ENCODE measurements around the gene PCK2. TPM values are rescaled to one million over a fixed set of nuclear protein-coding genes. Genes with fewer than 3 reads are reported as not detected.

The PCK2 gene
- total RNA-seq, 2 experiments from 2014 or later: 49.6 to 54.9 TPM

- ATAC-seq: no peak
- DNase-seq: no peak
- Mint-ChIP-seq H3K4me1 (ENCODE audit: low read depth) (peaks cover 46% of the 10 kb centered on the region), H3K4me3 (no peak overlapping the region), H3K27me3 (ENCODE audit: low read depth) (no peaks in the 10 kb centered on the region), H3K9me3 (ENCODE audit: insufficient read depth) (no peaks in the 10 kb centered on the region), H3K27ac (no peak overlapping the region), H3K36me3 (ENCODE audit: low read depth) (no peaks in the 10 kb centered on the region)
- ChIA-PET POLR2A (interaction anchor here (1.2 kb wide), 1 partner anchor 17 kb away, joined by 3 read pairs; no protein-coding TSS in a partner anchor), CTCF (interaction anchor here (1.6 to 5.8 kb wide), 2 partner anchors 14 to 26 kb away, joined by 4 to 117 read pairs; partner anchors contain the start of genes CARMIL3 and PCK2)
Measured at GRCh38 chr14:24078146-24078545, 16.0 kb upstream of the PCK2 start.

DNA sequence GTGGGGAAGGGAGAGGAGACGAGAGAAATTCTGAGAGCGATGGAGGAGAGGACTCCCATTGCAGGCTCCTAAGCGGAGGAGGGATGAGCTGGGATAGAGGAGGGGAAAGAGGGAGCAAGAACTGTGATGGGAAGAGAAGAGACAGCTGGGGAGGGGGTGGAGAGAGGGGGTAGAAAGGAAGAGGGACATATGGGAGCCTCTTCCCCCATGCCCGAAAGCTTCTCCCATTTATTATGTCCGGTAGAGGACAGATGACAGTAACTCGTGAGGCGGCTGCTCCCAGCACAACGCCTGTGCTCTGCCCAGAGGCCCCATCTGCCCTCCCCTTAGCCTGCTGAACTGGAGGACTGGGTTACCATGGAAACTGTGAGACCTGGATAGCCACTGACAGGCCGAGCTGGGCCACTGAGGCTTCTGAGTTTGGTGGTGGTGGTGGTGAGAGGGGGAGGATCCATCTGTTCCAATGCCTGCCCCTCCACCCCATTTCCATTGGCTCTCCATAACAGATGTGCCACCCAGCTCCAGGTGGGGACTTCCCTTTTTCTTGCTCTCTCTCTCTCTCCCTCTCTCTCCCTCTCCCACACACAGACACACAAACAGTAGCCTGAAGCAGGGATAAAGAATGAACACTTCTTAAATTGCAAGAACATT is 14.5 kb upstream of the PCK2 start:
- POLR2A ChIA-PET: interaction anchor here (0.7 to 4.9 kb wide), 8 partner anchors 9 to 109 kb away, joined by 3 to 41 read pairs (median 8); partner anchors contain the start of genes CARMIL3, CPNE6, IPO4 and IRF9
- DNase-seq (no peak), ATAC-seq (no peak)
- H3K9me3 Mint-ChIP-seq (ENCODE audit: insufficient read depth): no peaks in the 10 kb centered on the region
- peak overlapping the region; percentile 78 for H3K27ac Mint-ChIP-seq
- H3K4me1 Mint-ChIP-seq (ENCODE audit: low read depth): peaks cover 46% of the 10 kb centered on the region
- H3K4me3 Mint-ChIP-seq: no peak overlapping the region
- no peaks in the 10 kb centered on the region for H3K36me3 Mint-ChIP-seq (ENCODE audit: low read depth)
- no peaks in the 10 kb centered on the region for H3K27me3 Mint-ChIP-seq (ENCODE audit: low read depth)
- CTCF ChIA-PET: interaction anchor here (0.6 to 5.8 kb wide), 6 partner anchors 13 to 68 kb away, joined by 3 to 117 read pairs (median 24); partner anchors contain the start of genes CARMIL3 and PCK2

GRCh38 chr14:24080142-24080530 is 14.0 kb upstream of the PCK2 start:
- Mint-ChIP-seq H3K27me3 (ENCODE audit: low read depth) (no peaks in the 10 kb centered on the region), H3K27ac (peak overlapping the region; percentile 78), H3K4me3 (peak overlapping the region; percentile 76), H3K36me3 (ENCODE audit: low read depth) (no peaks in the 10 kb centered on the region), H3K9me3 (ENCODE audit: insufficient read depth) (no peaks in the 10 kb centered on the region), H3K4me1 (ENCODE audit: low read depth) (peaks cover 43% of the 10 kb centered on the region)
- no peak for DNase-seq
- ChIA-PET POLR2A (interaction anchor here (0.6 to 4.9 kb wide), 13 partner anchors 8 to 109 kb away, joined by 3 to 41 read pairs (median 5); partner anchors contain the start of genes CARMIL3, CPNE6, DCAF11 and IPO4), CTCF (interaction anchor here (0.6 to 5.8 kb wide), 10 partner anchors 8 to 127 kb away, joined by 3 to 117 read pairs (median 3); partner anchors contain the start of genes DHRS4, IRF9 and PCK2)
- ATAC-seq: no peak

- Mint-ChIP-seq H3K4me3 (peak overlapping the region; percentile 76), H3K27ac (peak overlapping the region; percentile 86), H3K9me3 (ENCODE audit: insufficient read depth) (no peaks in the 10 kb centered on the region), H3K4me1 (ENCODE audit: low read depth) (peaks cover 33% of the 10 kb centered on the region), H3K36me3 (ENCODE audit: low read depth) (no peaks in the 10 kb centered on the region), H3K27me3 (ENCODE audit: low read depth) (no peaks in the 10 kb centered on the region)
- DNase-seq (peak; percentile 89), ATAC-seq (peak; percentile 94)
- CTCF ChIA-PET: interaction anchor here (0.6 to 5.8 kb wide), 11 partner anchors 9 to 128 kb away, joined by 3 to 117 read pairs (median 3); partner anchors contain the start of genes CARMIL3, DHRS4, IRF9 and PCK2
- POLR2A ChIA-PET: interaction anchor here (0.6 to 4.9 kb wide), 19 partner anchors 9 to 530 kb away, joined by 3 to 41 read pairs (median 4); partner anchors contain the start of genes CARMIL3, CHMP4A, CPNE6 and DCAF11
Measured at GRCh38 chr14:24080888-24081738, 13.0 kb upstream of the PCK2 start.

GRCh38 chr14:24081739-24082211 is 12.3 kb upstream of the PCK2 start:
- CTCF ChIA-PET: interaction anchor here (1.0 to 5.8 kb wide), 6 partner anchors 11 to 79 kb away, joined by 3 to 117 read pairs (median 28); partner anchors contain the start of genes CARMIL3, IRF9 and PCK2
- no peaks in the 10 kb centered on the region for H3K36me3 Mint-ChIP-seq (ENCODE audit: low read depth)
- H3K4me1 Mint-ChIP-seq (ENCODE audit: low read depth): peaks cover 26% of the 10 kb centered on the region
- POLR2A ChIA-PET: interaction anchor here (0.5 to 4.9 kb wide), 12 partner anchors 9 to 230 kb away, joined by 3 to 41 read pairs (median 4); partner anchors contain the start of genes CARMIL3, CPNE6, DCAF11 and IRF9
- no peaks in the 10 kb centered on the region for H3K27me3 Mint-ChIP-seq (ENCODE audit: low read depth)
- DNase-seq (no peak), ATAC-seq (no peak)
- H3K4me3 Mint-ChIP-seq: peak overlapping the region; percentile 70
- H3K9me3 Mint-ChIP-seq (ENCODE audit: insufficient read depth): no peaks in the 10 kb centered on the region
- peak overlapping the region; percentile 81 for H3K27ac Mint-ChIP-seq

- CTCF ChIA-PET: interaction anchor here (1.1 to 5.8 kb wide), 6 partner anchors 10 to 62 kb away, joined by 3 to 117 read pairs (median 24); partner anchors contain the start of gene PCK2
- H3K36me3 Mint-ChIP-seq (ENCODE audit: low read depth): no peaks in the 10 kb centered on the region
- ATAC-seq (no peak), DNase-seq (no peak)
- peaks cover 23% of the 10 kb centered on the region for H3K4me1 Mint-ChIP-seq (ENCODE audit: low read depth)
- H3K9me3 Mint-ChIP-seq (ENCODE audit: insufficient read depth): no peaks in the 10 kb centered on the region
- POLR2A ChIA-PET: interaction anchor here (0.9 to 4.9 kb wide), 5 partner anchors 8 to 32 kb away, joined by 3 to 41 read pairs (median 4); partner anchors contain the start of genes CPNE6, DCAF11, NRL and PCK2
- peak overlapping the region; percentile 81 for H3K27ac Mint-ChIP-seq
- H3K27me3 Mint-ChIP-seq (ENCODE audit: low read depth): no peaks in the 10 kb centered on the region
- H3K4me3 Mint-ChIP-seq: peak overlapping the region; percentile 70
Measured at GRCh38 chr14:24082411-24083080, 11.6 kb upstream of the PCK2 start.

DNA sequence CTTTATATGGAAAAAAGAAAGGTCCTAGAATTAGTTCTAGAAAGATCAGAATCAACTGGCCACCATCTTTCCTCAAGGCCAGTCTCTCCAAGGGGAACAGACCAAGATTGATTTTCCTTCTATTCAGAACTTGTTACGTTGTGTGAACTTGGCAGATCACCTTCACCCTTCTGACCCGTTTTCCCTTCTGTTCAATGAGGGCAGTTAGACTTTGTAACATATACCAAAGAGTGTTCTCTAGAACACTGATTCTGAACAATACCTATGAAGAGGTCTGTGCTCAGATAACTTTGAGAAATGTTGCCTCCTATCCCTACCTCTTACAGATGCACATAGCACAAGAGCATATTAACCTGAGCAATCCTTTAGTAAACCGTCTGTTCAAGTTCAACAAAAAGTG is 10.6 kb upstream of the PCK2 start:
- ChIA-PET POLR2A (interaction anchor here (4.9 kb wide), 1 partner anchor 10 kb away, joined by 41 read pairs; the partner anchor contains the start of gene PCK2), CTCF (interaction anchor here (1.6 to 5.8 kb wide), 4 partner anchors 9 to 26 kb away, joined by 4 to 117 read pairs (median 40); partner anchors contain the start of gene PCK2)
- DNase-seq (no peak), ATAC-seq (no peak)
- Mint-ChIP-seq H3K4me1 (ENCODE audit: low read depth) (peaks cover 23% of the 10 kb centered on the region), H3K4me3 (no peak overlapping the region), H3K27ac (no peak overlapping the region), H3K27me3 (ENCODE audit: low read depth) (no peaks in the 10 kb centered on the region), H3K9me3 (ENCODE audit: insufficient read depth) (no peaks in the 10 kb centered on the region), H3K36me3 (ENCODE audit: low read depth) (no peaks in the 10 kb centered on the region)

DNA sequence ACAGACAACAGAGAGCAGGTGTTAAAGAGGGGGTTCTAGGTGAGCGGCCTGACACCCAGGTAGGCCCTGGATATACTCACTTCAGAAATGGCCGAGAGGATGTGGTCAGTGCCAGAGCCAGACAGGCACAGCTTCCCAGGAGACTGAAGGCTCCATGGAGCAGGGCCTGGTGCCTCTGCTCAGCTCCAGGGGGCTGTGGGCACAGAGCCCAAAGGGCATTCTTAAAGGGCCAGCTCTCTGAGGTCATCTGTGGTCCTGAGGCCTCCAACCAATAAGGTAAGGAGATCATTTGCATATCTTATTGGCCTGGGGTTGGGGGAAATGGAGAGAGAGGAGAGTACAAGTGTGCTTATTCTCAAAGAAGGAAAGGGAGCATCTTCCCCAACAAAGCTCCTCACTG is 9.7 kb upstream of the PCK2 start:
- DNase-seq (no peak), ATAC-seq (no peak)
- ChIA-PET POLR2A (interaction anchor here (1.0 to 1.3 kb wide), 2 partner anchors 11 to 158 kb away, joined by 3 read pairs; partner anchors contain the start of gene TINF2), CTCF (interaction anchor here (1.4 to 1.9 kb wide), 3 partner anchors 9 to 24 kb away, joined by 4 to 7 read pairs (median 5); partner anchors contain the start of gene PCK2)
- no peak overlapping the region for H3K4me3 Mint-ChIP-seq
- H3K36me3 Mint-ChIP-seq (ENCODE audit: low read depth): no peaks in the 10 kb centered on the region
- H3K9me3 Mint-ChIP-seq (ENCODE audit: insufficient read depth): no peaks in the 10 kb centered on the region
- no peak overlapping the region for H3K27ac Mint-ChIP-seq
- peaks cover 21% of the 10 kb centered on the region for H3K4me1 Mint-ChIP-seq (ENCODE audit: low read depth)
- no peaks in the 10 kb centered on the region for H3K27me3 Mint-ChIP-seq (ENCODE audit: low read depth)

DNA sequence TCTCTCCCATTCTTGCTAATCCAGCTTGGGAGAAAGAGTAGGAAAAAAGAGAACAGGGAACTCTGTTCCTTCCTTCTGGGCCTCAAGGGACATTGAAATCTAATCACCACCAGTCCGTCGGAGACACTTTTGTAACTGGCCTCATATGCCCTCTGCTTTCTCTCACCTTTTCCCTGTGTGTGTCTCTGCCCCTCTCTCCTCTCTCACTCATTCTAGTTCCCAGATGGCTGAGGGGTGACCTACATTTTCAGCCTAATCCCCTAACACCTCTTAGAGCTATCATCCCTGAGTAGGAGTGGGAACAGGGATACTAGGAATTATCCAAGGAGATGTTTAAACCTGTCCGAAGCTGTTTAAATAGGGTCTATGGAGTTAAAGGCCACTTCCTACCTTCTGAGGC is 8.9 kb upstream of the PCK2 start:
- no peak overlapping the region for H3K27ac Mint-ChIP-seq
- no peak for DNase-seq
- no peaks in the 10 kb centered on the region for H3K9me3 Mint-ChIP-seq (ENCODE audit: insufficient read depth)
- POLR2A ChIA-PET: interaction anchor here (0.9 to 1.4 kb wide), 4 partner anchors 10 to 157 kb away, joined by 3 to 4 read pairs (median 3); partner anchors contain the start of gene TINF2
- CTCF ChIA-PET: interaction anchor here (1.1 to 2.3 kb wide), 4 partner anchors 8 to 76 kb away, joined by 3 to 21 read pairs (median 6); partner anchors contain the start of genes IRF9 and PCK2
- H3K36me3 Mint-ChIP-seq (ENCODE audit: low read depth): no peaks in the 10 kb centered on the region
- H3K4me1 Mint-ChIP-seq (ENCODE audit: low read depth): peaks cover 22% of the 10 kb centered on the region
- H3K27me3 Mint-ChIP-seq (ENCODE audit: low read depth): no peaks in the 10 kb centered on the region
- no peak for ATAC-seq
- no peak overlapping the region for H3K4me3 Mint-ChIP-seq

GRCh38 chr14:24086193-24086955 is 7.7 kb upstream of the PCK2 start:
- DNase-seq: no peak
- no peak for ATAC-seq
- H3K27ac Mint-ChIP-seq: no peak overlapping the region
- no peaks in the 10 kb centered on the region for H3K36me3 Mint-ChIP-seq (ENCODE audit: low read depth)
- H3K27me3 Mint-ChIP-seq (ENCODE audit: low read depth): no peaks in the 10 kb centered on the region
- CTCF ChIA-PET: interaction anchor here (0.9 to 2.3 kb wide), 4 partner anchors 22 to 75 kb away, joined by 3 to 21 read pairs (median 6); partner anchors contain the start of gene IRF9
- H3K4me3 Mint-ChIP-seq: no peak overlapping the region
- no peaks in the 10 kb centered on the region for H3K9me3 Mint-ChIP-seq (ENCODE audit: insufficient read depth)
- POLR2A ChIA-PET: interaction anchor here (0.6 to 1.4 kb wide), 2 partner anchors 22 to 30 kb away, joined by 4 read pairs; no protein-coding TSS in a partner anchor
- H3K4me1 Mint-ChIP-seq (ENCODE audit: low read depth): peaks cover 19% of the 10 kb centered on the region
